Measurements from ENCODE around the gene KAZN.

Gene KAZN

GRCh38 chr1:14930247-14930965 lies 331.9 kb downstream of the KAZN start:
- TF ChIP-seq CREB1 (IDR thresholded peaks at IDR 0.05; ENCODE audit: low read depth), result no peak
- no peak for TF ChIP-seq EP300 (IDR thresholded peaks at IDR 0.05; ENCODE audit: borderline replicate concordance)
- TF ChIP-seq NFIC (IDR thresholded peaks at IDR 0.05), result no peak
- no peak for TF ChIP-seq YY1 (IDR thresholded peaks at IDR 0.05; ENCODE audit: low read depth)
- TF ChIP-seq TCF12 (IDR thresholded peaks at IDR 0.05; ENCODE audit: low read depth), result no peak
- TF ChIP-seq REST (IDR thresholded peaks at IDR 0.05; ENCODE audit: low read depth), result no peak
- no peak for TF ChIP-seq USF1 (IDR thresholded peaks at IDR 0.05)
- no peak for TF ChIP-seq TAF1 (IDR thresholded peaks at IDR 0.05; ENCODE audit: low read depth)
- no peak for TF ChIP-seq ZBTB7A (IDR thresholded peaks at IDR 0.05; ENCODE audit: low read depth)
- no peak for TF ChIP-seq FOXM1 (IDR thresholded peaks at IDR 0.05; ENCODE audit: borderline replicate concordance, low read depth)
- TF ChIP-seq RAD21 (IDR thresholded peaks at IDR 0.05; ENCODE audit: low read depth), result no peak
- no peak for TF ChIP-seq MAX (IDR thresholded peaks at IDR 0.05)

- TF ChIP-seq ZBTB7A (IDR thresholded peaks at IDR 0.05; ENCODE audit: low read depth) (no peak), NFIC (IDR thresholded peaks at IDR 0.05) (no peak), USF1 (IDR thresholded peaks at IDR 0.05) (no peak), TAF1 (IDR thresholded peaks at IDR 0.05; ENCODE audit: low read depth) (no peak), CEBPB (IDR thresholded peaks at IDR 0.05) (no peak), TEAD4 (IDR thresholded peaks at IDR 0.05) (no peak), RAD21 (IDR thresholded peaks at IDR 0.05; ENCODE audit: low read depth) (no peak)
These were observed 333.7 kb downstream of the KAZN start for GRCh38 chr1:14932034-14932638.

- TF ChIP-seq TEAD4 (IDR thresholded peaks at IDR 0.05) (no peak), MAX (IDR thresholded peaks at IDR 0.05) (no peak), YY1 (IDR thresholded peaks at IDR 0.05; ENCODE audit: low read depth) (no peak), CREB1 (IDR thresholded peaks at IDR 0.05; ENCODE audit: low read depth) (no peak), REST (IDR thresholded peaks at IDR 0.05; ENCODE audit: low read depth) (no peak), TAF1 (IDR thresholded peaks at IDR 0.05; ENCODE audit: low read depth) (no peak), CEBPB (IDR thresholded peaks at IDR 0.05) (no peak), NFIC (IDR thresholded peaks at IDR 0.05) (no peak), FOXM1 (IDR thresholded peaks at IDR 0.05; ENCODE audit: borderline replicate concordance, low read depth) (no peak), EP300 (IDR thresholded peaks at IDR 0.05; ENCODE audit: borderline replicate concordance) (no peak), EGR1 (IDR thresholded peaks at IDR 0.05) (no peak), TCF12 (IDR thresholded peaks at IDR 0.05; ENCODE audit: low read depth) (no peak), RAD21 (IDR thresholded peaks at IDR 0.05; ENCODE audit: low read depth) (no peak), USF1 (IDR thresholded peaks at IDR 0.05) (no peak)
These were observed 336.4 kb downstream of the KAZN start for GRCh38 chr1:14934867-14935266.

GRCh38 chr1:14936815-14937214 lies 338.3 kb downstream of the KAZN start:
- no peak for TF ChIP-seq YY1 (IDR thresholded peaks at IDR 0.05; ENCODE audit: low read depth)
- TF ChIP-seq USF1 (IDR thresholded peaks at IDR 0.05), result no peak
- TF ChIP-seq RAD21 (IDR thresholded peaks at IDR 0.05; ENCODE audit: low read depth), result no peak
- no peak for TF ChIP-seq TCF12 (IDR thresholded peaks at IDR 0.05; ENCODE audit: low read depth)
- TF ChIP-seq TEAD4 (IDR thresholded peaks at IDR 0.05), result no peak
- TF ChIP-seq EGR1 (IDR thresholded peaks at IDR 0.05), result no peak
- no peak for TF ChIP-seq FOXM1 (IDR thresholded peaks at IDR 0.05; ENCODE audit: borderline replicate concordance, low read depth)
- TF ChIP-seq EP300 (IDR thresholded peaks at IDR 0.05; ENCODE audit: borderline replicate concordance), result no peak
- TF ChIP-seq REST (IDR thresholded peaks at IDR 0.05; ENCODE audit: low read depth), result no peak
- no peak for TF ChIP-seq TAF1 (IDR thresholded peaks at IDR 0.05; ENCODE audit: low read depth)
- no peak for TF ChIP-seq CEBPB (IDR thresholded peaks at IDR 0.05)
- no peak for TF ChIP-seq NFIC (IDR thresholded peaks at IDR 0.05)
- no peak for TF ChIP-seq MAX (IDR thresholded peaks at IDR 0.05)
- no peak for TF ChIP-seq ZBTB7A (IDR thresholded peaks at IDR 0.05; ENCODE audit: low read depth)
- TF ChIP-seq CREB1 (IDR thresholded peaks at IDR 0.05; ENCODE audit: low read depth), result no peak
